Uterus (tissue), 4 donors: ENCODE data around the gene AIF1L. TPM values are rescaled to one million over a fixed set of nuclear protein-coding genes. Genes with fewer than 3 reads are reported as not detected.
A peak's percentile ranks its signal among the peaks of the same experiment; 100 is the strongest.

Experiments used
- DNase-seq, 2 donors: peaks; one replicate each; pipeline ENCODE4 v3.0.0-alpha.2; 2019 to 2020
- H3K27ac ChIP-seq, 2 donors: fragments of 200-600 bp; sonication (generic); 1 replicate in 1 of 2; 2 replicates in 1 of 2; pipeline ENCODE4 v1.5.1; 2016 to 2018
- H3K27me3 ChIP-seq, 2 donors: fragments of 200-600 bp; sonication (generic); one replicate each; pipeline ENCODE4 v1.5.1; 2018 to 2019; ENCODE audit warnings: control low read depth in 1 of 2
- H3K36me3 ChIP-seq, 2 donors: fragments of 200-600 bp; sonication (generic); one replicate each; pipeline ENCODE4 v1.5.1; 2019; ENCODE audit warnings: control low read depth in 1 of 2
- H3K4me1 ChIP-seq, 2 donors: fragments of 200-600 bp; sonication (generic); one replicate each; pipeline ENCODE4 v1.5.1; 2018 to 2019; ENCODE audit warnings: control low read depth in 1 of 2
- H3K4me3 ChIP-seq, 2 donors: fragments of 200-600 bp; sonication (generic); 1 replicate in 1 of 2; 2 replicates in 1 of 2; pipeline ENCODE4 v1.5.1; 2018 to 2019; ENCODE audit warnings: mild to moderate bottlenecking in 1 of 2
- H3K9me3 ChIP-seq, 2 donors: fragments of 200-600 bp; sonication (generic); one replicate each; pipeline ENCODE4 v1.5.1; 2019; ENCODE audit warnings: control low read depth in 1 of 2
- CTCF ChIP-seq, 4 experiments: fragments of 200-600 bp in 2 of 4; fragments of 450-650 bp in 2 of 4; sonication (generic) in 2 of 4; IDR thresholded peaks; one replicate each; pipeline ENCODE4 v1.5.1; 2016 to 2019; ENCODE audit warnings: antibody characterized with exemption in 4 of 4, mild to moderate bottlenecking in 2 of 4, moderate library complexity in 1 of 4
- POLR2A ChIP-seq, 2 donors: fragments of 450-650 bp; IDR thresholded peaks; one replicate each; pipeline ENCODE4 v1.6.1; 2016; ENCODE audit warnings: antibody characterized with exemption in 2 of 2, mild to moderate bottlenecking in 1 of 2, moderate library complexity in 1 of 2
- intact Hi-C: fragments of 100-400 bp; cut with DNase I; formaldehyde crosslinking; loops from one replicate; pipeline ENCODE4 v1.15.1; 2023; ENCODE audit warnings: low total_unique reads
- total RNA-seq, 4 donors: library from RNA; depleted of rRNA in 3 of 4; stranded (reverse); fragments of >200 nt in 3 of 4; gene quantifications; one replicate each; pipeline versions ENCODE4 v1.1.0 to v1.2.4, GENCODE V29; 2014 to 2023
- donor health status: DM: yes; HTN: yes; CAD: no.

Gene AIF1L
- 10 to 100 TPM in 3 of 4 donors, 1 to 10 TPM in 1; 4.9 to 27.3 (median 16.8) TPM for total RNA-seq

GRCh38 chr9:131096269-131097125, at the start of gene AIF1L:
Gene AIF1L, plus strand, starts transcription at chr9:131096531. Its CDS starts 99 bp downstream, at chr9:131096630.
- Histone ChIP-seq H3K36me3 (no peaks in the 10 kb centered on the region), H3K4me1 (no peaks in the 10 kb centered on the region), H3K27me3 (peaks cover 0 to 6% of the 10 kb centered on the region in 2 donors), H3K27ac (peak within 1 kb of the TSS in 1 of 2 donors; percentile 34), H3K9me3 (no peaks in the 10 kb centered on the region), H3K4me3 (peak within 1 kb of the TSS; percentile 13 to 33)
- DNase-seq: no peak
- intact Hi-C loops: no loop called here
- TF ChIP-seq POLR2A (IDR thresholded peaks at IDR 0.05): no peak
- TF ChIP-seq CTCF (IDR thresholded peaks at IDR 0.05): no peak

GRCh38 chr9:131046581-131047202, 49.6 kb upstream of the AIF1L start:
- no peak overlapping the region for H3K4me3 ChIP-seq
- DNase-seq: peak in 1 of 2 donors; percentile 45
- H3K27me3 ChIP-seq: no peaks in the 10 kb centered on the region
- no peaks in the 10 kb centered on the region for H3K36me3 ChIP-seq
- no peaks in the 10 kb centered on the region for H3K9me3 ChIP-seq
- H3K4me1 ChIP-seq: no peaks in the 10 kb centered on the region
- H3K27ac ChIP-seq: no peak overlapping the region
- TF ChIP-seq POLR2A (IDR thresholded peaks at IDR 0.05): peak in 1 of 2 donors; percentile 14
- TF ChIP-seq CTCF (IDR thresholded peaks at IDR 0.05): peak; percentile 63 to 86 (median 78)
- intact Hi-C loops: no loop called here

- H3K36me3 ChIP-seq: no peaks in the 10 kb centered on the region
- TF ChIP-seq CTCF (IDR thresholded peaks at IDR 0.05) (no peak), POLR2A (IDR thresholded peaks at IDR 0.05) (no peak)
- intact Hi-C loops: no loop called here
- H3K4me3 ChIP-seq: no peak overlapping the region
- no peaks in the 10 kb centered on the region for H3K9me3 ChIP-seq
- no peak overlapping the region for H3K27ac ChIP-seq
- DNase-seq: no peak
- H3K4me1 ChIP-seq: no peaks in the 10 kb centered on the region
- no peaks in the 10 kb centered on the region for H3K27me3 ChIP-seq
These were observed 48.0 kb upstream of the AIF1L start for GRCh38 chr9:131048332-131048731.

GRCh38 chr9:131048820-131049219, 47.5 kb upstream of the AIF1L start:
- Histone ChIP-seq H3K27ac (no peak overlapping the region), H3K4me1 (no peaks in the 10 kb centered on the region), H3K36me3 (no peaks in the 10 kb centered on the region), H3K27me3 (no peaks in the 10 kb centered on the region), H3K9me3 (no peaks in the 10 kb centered on the region), H3K4me3 (no peak overlapping the region)
- no peak for DNase-seq
- no peak for TF ChIP-seq POLR2A (IDR thresholded peaks at IDR 0.05)
- no peak for TF ChIP-seq CTCF (IDR thresholded peaks at IDR 0.05)
- intact Hi-C loops: no loop called here
